ENCODE results near the gene CCDC15. TPM values are rescaled to one million over a fixed set of nuclear protein-coding genes. Genes with fewer than 3 reads are reported as not detected.

Gene CCDC15
- total and polyA plus RNA-seq, 2 experiments from 2014 or later = 1.1 to 2.3 TPM

GRCh38 chr11:125084057-125084416, 130.0 kb downstream of the CCDC15 start:
- Histone ChIP-seq H3K4me3 (no peak overlapping the region), H3K27ac (no peak overlapping the region), H3K4me1 (ENCODE audit: insufficient read depth) (no peaks in the 10 kb centered on the region), H2AFZ (no peak overlapping the region), H3K4me2 (no peak overlapping the region), H3K27me3 (no peaks in the 10 kb centered on the region), H3K9me2 (replicated peaks; ENCODE audit: insufficient read depth) (no peaks in the 10 kb centered on the region), H3K9me3 (ENCODE audit: low read depth) (no peaks in the 10 kb centered on the region), H4K20me1 (ENCODE audit: insufficient read depth, poor library complexity, severe bottlenecking) (no peaks in the 10 kb centered on the region), H3K36me3 (replicated peaks; ENCODE audit: insufficient read depth, low read depth) (no peaks in the 10 kb centered on the region), H3K79me2 (no peaks in the 10 kb centered on the region)
- DNase-seq (ENCODE audit: low spot score) = no peak
- TF ChIP-seq EZH2 (IDR thresholded peaks at IDR 0.05; ENCODE audit: borderline replicate concordance) = no peak
- WGBS (ENCODE audit: low lambda C conversion rate, missing lambda C conversion rate) = 95% methylated on average over 11 of the region's 11 CpGs

- Histone ChIP-seq H2AFZ (no peak overlapping the region), H3K27ac (no peak overlapping the region), H3K9me3 (ENCODE audit: low read depth) (no peaks in the 10 kb centered on the region), H3K4me3 (no peak overlapping the region), H3K9me2 (replicated peaks; ENCODE audit: insufficient read depth) (no peaks in the 10 kb centered on the region), H3K4me2 (no peak overlapping the region), H4K20me1 (ENCODE audit: insufficient read depth, poor library complexity, severe bottlenecking) (no peaks in the 10 kb centered on the region), H3K36me3 (replicated peaks; ENCODE audit: insufficient read depth, low read depth) (no peaks in the 10 kb centered on the region), H3K27me3 (no peaks in the 10 kb centered on the region), H3K4me1 (ENCODE audit: insufficient read depth) (no peaks in the 10 kb centered on the region), H3K79me2 (no peaks in the 10 kb centered on the region)
- no peak for TF ChIP-seq CTCF (IDR thresholded peaks at IDR 0.05; ENCODE audit: poor library complexity)
- no peak for TF ChIP-seq EZH2 (IDR thresholded peaks at IDR 0.05; ENCODE audit: borderline replicate concordance)
- TF ChIP-seq EZH2phosphoT487 (IDR thresholded peaks at IDR 0.05; ENCODE audit: low read depth, severe bottlenecking, unreplicated experiment) = no peak
- 96% methylated on average over 6 of the region's 8 CpGs for WGBS (ENCODE audit: low lambda C conversion rate, missing lambda C conversion rate)
- no peak for DNase-seq (ENCODE audit: low spot score)
Measured at GRCh38 chr11:125084761-125085231, 130.8 kb downstream of the CCDC15 start.

GRCh38 chr11:125085301-125086081, 131.5 kb downstream of the CCDC15 start:
- TF ChIP-seq EZH2 (IDR thresholded peaks at IDR 0.05; ENCODE audit: borderline replicate concordance) (no peak), CTCF (IDR thresholded peaks at IDR 0.05; ENCODE audit: poor library complexity) (no peak), EZH2phosphoT487 (IDR thresholded peaks at IDR 0.05; ENCODE audit: low read depth, severe bottlenecking, unreplicated experiment) (no peak)
- no peaks in the 10 kb centered on the region for H3K4me1 ChIP-seq (ENCODE audit: insufficient read depth)
- no peaks in the 10 kb centered on the region for H3K27me3 ChIP-seq
- no peak overlapping the region for H2AFZ ChIP-seq
- no peaks in the 10 kb centered on the region for H4K20me1 ChIP-seq (ENCODE audit: insufficient read depth, poor library complexity, severe bottlenecking)
- no peak for DNase-seq (ENCODE audit: low spot score)
- no peaks in the 10 kb centered on the region for H3K79me2 ChIP-seq
- no peak overlapping the region for H3K4me2 ChIP-seq
- 91% methylated on average over 20 of the region's 20 CpGs for WGBS (ENCODE audit: low lambda C conversion rate, missing lambda C conversion rate)
- H3K9me2 ChIP-seq (replicated peaks; ENCODE audit: insufficient read depth) = no peaks in the 10 kb centered on the region
- H3K4me3 ChIP-seq = no peak overlapping the region
- no peaks in the 10 kb centered on the region for H3K9me3 ChIP-seq (ENCODE audit: low read depth)
- H3K27ac ChIP-seq = no peak overlapping the region
- no peaks in the 10 kb centered on the region for H3K36me3 ChIP-seq (replicated peaks; ENCODE audit: insufficient read depth, low read depth)

GRCh38 chr11:125086633-125087296, 132.8 kb downstream of the CCDC15 start:
- TF ChIP-seq CTCF (IDR thresholded peaks at IDR 0.05; ENCODE audit: poor library complexity) = no peak
- TF ChIP-seq EZH2 (IDR thresholded peaks at IDR 0.05; ENCODE audit: borderline replicate concordance) = no peak
- TF ChIP-seq EZH2phosphoT487 (IDR thresholded peaks at IDR 0.05; ENCODE audit: low read depth, severe bottlenecking, unreplicated experiment) = no peak
- WGBS (ENCODE audit: low lambda C conversion rate, missing lambda C conversion rate) = 86% methylated on average over 14 of the region's 14 CpGs
- H3K27me3 ChIP-seq = no peaks in the 10 kb centered on the region
- H3K4me3 ChIP-seq = no peak overlapping the region
- H3K4me1 ChIP-seq (ENCODE audit: insufficient read depth) = peaks cover 6% of the 10 kb centered on the region
- no peaks in the 10 kb centered on the region for H3K9me2 ChIP-seq (replicated peaks; ENCODE audit: insufficient read depth)
- H3K27ac ChIP-seq = no peak overlapping the region
- H3K36me3 ChIP-seq (replicated peaks; ENCODE audit: insufficient read depth, low read depth) = no peaks in the 10 kb centered on the region
- no peaks in the 10 kb centered on the region for H3K79me2 ChIP-seq
- no peak overlapping the region for H3K4me2 ChIP-seq
- no peak for DNase-seq (ENCODE audit: low spot score)
- H4K20me1 ChIP-seq (ENCODE audit: insufficient read depth, poor library complexity, severe bottlenecking) = no peaks in the 10 kb centered on the region
- H2AFZ ChIP-seq = no peak overlapping the region
- H3K9me3 ChIP-seq (ENCODE audit: low read depth) = no peaks in the 10 kb centered on the region
